ENCODE measurements around the gene EVA1A.

Gene EVA1A

DNA sequence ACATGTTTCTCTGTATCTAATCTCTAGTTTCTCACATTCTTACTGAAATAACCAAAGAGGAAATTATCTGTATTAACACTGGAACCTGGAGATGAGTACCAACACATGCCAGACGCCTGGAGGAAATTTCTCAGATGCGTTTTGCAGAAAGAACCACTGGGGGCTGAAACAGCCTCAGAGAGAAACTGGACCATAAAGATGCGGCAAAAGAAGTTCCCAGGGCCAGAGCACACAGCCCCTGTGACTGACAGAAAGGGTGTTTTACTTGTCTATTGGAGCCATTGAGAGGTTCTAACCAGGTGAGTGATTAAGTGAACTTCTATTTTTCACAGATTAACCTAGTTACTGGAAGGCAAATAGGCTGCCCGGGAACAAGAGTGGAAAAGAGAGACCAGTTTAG lies 103.9 kb downstream of the EVA1A start:
- TF ChIP-seq, protein P1, sequence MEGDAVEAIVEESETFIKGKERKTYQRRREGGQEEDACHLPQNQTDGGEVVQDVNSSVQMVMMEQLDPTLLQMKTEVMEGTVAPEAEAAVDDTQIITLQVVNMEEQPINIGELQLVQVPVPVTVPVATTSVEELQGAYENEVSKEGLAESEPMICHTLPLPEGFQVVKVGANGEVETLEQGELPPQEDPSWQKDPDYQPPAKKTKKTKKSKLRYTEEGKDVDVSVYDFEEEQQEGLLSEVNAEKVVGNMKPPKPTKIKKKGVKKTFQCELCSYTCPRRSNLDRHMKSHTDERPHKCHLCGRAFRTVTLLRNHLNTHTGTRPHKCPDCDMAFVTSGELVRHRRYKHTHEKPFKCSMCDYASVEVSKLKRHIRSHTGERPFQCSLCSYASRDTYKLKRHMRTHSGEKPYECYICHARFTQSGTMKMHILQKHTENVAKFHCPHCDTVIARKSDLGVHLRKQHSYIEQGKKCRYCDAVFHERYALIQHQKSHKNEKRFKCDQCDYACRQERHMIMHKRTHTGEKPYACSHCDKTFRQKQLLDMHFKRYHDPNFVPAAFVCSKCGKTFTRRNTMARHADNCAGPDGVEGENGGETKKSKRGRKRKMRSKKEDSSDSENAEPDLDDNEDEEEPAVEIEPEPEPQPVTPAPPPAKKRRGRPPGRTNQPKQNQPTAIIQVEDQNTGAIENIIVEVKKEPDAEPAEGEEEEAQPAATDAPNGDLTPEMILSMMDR (conservative IDR thresholded peaks at IDR 0.05; ENCODE audit: low read depth, low read length), result no peak
- no peak overlapping the region for H3K9ac ChIP-seq
- H3K36me3 ChIP-seq (ENCODE audit: insufficient read depth), result no peaks in the 10 kb centered on the region
- H3K79me2 ChIP-seq (ENCODE audit: insufficient read depth, low read depth), result no peaks in the 10 kb centered on the region
- H2AFZ ChIP-seq (ENCODE audit: low read depth), result no peak overlapping the region
- no peak overlapping the region for H3K27ac ChIP-seq
- H4K20me1 ChIP-seq (ENCODE audit: insufficient read depth), result no peaks in the 10 kb centered on the region
- no peaks in the 10 kb centered on the region for H3K27me3 ChIP-seq (ENCODE audit: insufficient read depth, low read depth)
- H3K4me3 ChIP-seq (IDR thresholded peaks at IDR 0.05; ENCODE audit: insufficient read depth, low read depth, low read length), result no peak overlapping the region
- no peaks in the 10 kb centered on the region for H3K4me1 ChIP-seq (ENCODE audit: low read depth, poor library complexity, severe bottlenecking)
- no peak overlapping the region for H3K4me2 ChIP-seq

GRCh38 chr2:75456111-75456510 lies 104.6 kb downstream of the EVA1A start:
- no peaks in the 10 kb centered on the region for H3K79me2 ChIP-seq (ENCODE audit: insufficient read depth, low read depth)
- no peaks in the 10 kb centered on the region for H3K27me3 ChIP-seq (ENCODE audit: insufficient read depth, low read depth)
- no peak overlapping the region for H3K9ac ChIP-seq
- TF ChIP-seq, protein P1 (conservative IDR thresholded peaks at IDR 0.05; ENCODE audit: low read depth, low read length), result no peak
- H4K20me1 ChIP-seq (ENCODE audit: insufficient read depth), result no peaks in the 10 kb centered on the region
- H3K36me3 ChIP-seq (ENCODE audit: insufficient read depth), result no peaks in the 10 kb centered on the region
- H2AFZ ChIP-seq (ENCODE audit: low read depth), result no peak overlapping the region
- no peak overlapping the region for H3K4me3 ChIP-seq (IDR thresholded peaks at IDR 0.05; ENCODE audit: insufficient read depth, low read depth, low read length)
- no peak overlapping the region for H3K27ac ChIP-seq
- no peaks in the 10 kb centered on the region for H3K4me1 ChIP-seq (ENCODE audit: low read depth, poor library complexity, severe bottlenecking)
- no peak overlapping the region for H3K4me2 ChIP-seq

GRCh38 chr2:75454241-75454620 lies 106.5 kb downstream of the EVA1A start:
- no peak overlapping the region for H3K4me2 ChIP-seq
- H4K20me1 ChIP-seq (ENCODE audit: insufficient read depth), result no peaks in the 10 kb centered on the region
- H3K27ac ChIP-seq, result no peak overlapping the region
- no peaks in the 10 kb centered on the region for H3K27me3 ChIP-seq (ENCODE audit: insufficient read depth, low read depth)
- no peak overlapping the region for H2AFZ ChIP-seq (ENCODE audit: low read depth)
- no peaks in the 10 kb centered on the region for H3K36me3 ChIP-seq (ENCODE audit: insufficient read depth)
- no peaks in the 10 kb centered on the region for H3K4me1 ChIP-seq (ENCODE audit: low read depth, poor library complexity, severe bottlenecking)
- H3K4me3 ChIP-seq (IDR thresholded peaks at IDR 0.05; ENCODE audit: insufficient read depth, low read depth, low read length), result no peak overlapping the region
- TF ChIP-seq, protein P1 (conservative IDR thresholded peaks at IDR 0.05; ENCODE audit: low read depth, low read length), result no peak
- no peak overlapping the region for H3K9ac ChIP-seq
- no peaks in the 10 kb centered on the region for H3K79me2 ChIP-seq (ENCODE audit: insufficient read depth, low read depth)

DNA sequence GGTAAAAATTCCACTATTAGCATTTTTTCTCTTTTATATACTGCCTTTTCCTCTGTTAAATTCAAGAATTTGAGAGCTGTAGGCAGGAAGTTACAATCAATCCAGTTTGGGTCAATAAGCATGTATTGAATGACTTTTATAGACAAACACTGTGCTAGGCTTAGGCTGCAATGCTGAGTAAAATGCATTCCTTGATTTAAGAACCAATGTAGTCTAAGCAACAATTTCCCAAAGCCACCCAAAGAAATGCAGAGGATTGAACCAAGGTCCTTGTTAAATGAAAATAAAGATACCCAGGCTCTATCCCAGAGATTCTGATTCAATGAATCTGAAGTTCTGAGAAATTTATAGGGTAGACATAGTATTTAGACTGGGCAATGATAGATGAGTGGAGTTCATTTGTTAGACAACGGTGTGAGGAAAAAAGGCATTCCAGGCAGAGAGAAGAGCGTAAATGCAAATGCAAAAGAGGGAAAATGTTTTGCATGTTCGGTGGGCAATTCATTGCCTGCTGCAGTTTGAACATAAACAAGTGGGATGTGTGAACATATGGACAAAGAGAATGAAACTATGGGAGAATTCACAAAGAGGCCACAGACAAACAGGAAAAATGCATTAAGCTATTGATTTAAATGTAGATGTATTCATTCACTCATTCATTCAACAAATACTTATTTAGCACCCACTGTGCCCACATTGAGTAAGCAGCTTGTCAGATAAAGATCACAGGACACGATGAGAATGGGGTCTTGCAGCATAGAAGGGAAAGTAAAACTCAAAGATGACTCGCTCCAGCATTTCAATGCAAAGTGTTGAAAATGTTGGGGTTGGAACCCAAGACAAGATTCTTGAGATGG lies 107.1 kb downstream of the EVA1A start:
- no peak overlapping the region for H3K4me3 ChIP-seq (IDR thresholded peaks at IDR 0.05; ENCODE audit: insufficient read depth, low read depth, low read length)
- no peaks in the 10 kb centered on the region for H3K36me3 ChIP-seq (ENCODE audit: insufficient read depth)
- TF ChIP-seq, protein P1 (conservative IDR thresholded peaks at IDR 0.05; ENCODE audit: low read depth, low read length), result no peak
- H3K79me2 ChIP-seq (ENCODE audit: insufficient read depth, low read depth), result no peaks in the 10 kb centered on the region
- H3K27ac ChIP-seq, result no peak overlapping the region
- no peak overlapping the region for H3K9ac ChIP-seq
- H3K4me1 ChIP-seq (ENCODE audit: low read depth, poor library complexity, severe bottlenecking), result no peaks in the 10 kb centered on the region
- no peaks in the 10 kb centered on the region for H4K20me1 ChIP-seq (ENCODE audit: insufficient read depth)
- no peak overlapping the region for H3K4me2 ChIP-seq
- no peak overlapping the region for H2AFZ ChIP-seq (ENCODE audit: low read depth)
- no peaks in the 10 kb centered on the region for H3K27me3 ChIP-seq (ENCODE audit: insufficient read depth, low read depth)

Data from KMS-11 (cell line).